ENCODE data around the gene ZKSCAN7.
"Not testable (repeated sequence)": the region's sequence is repeated elsewhere in the genome, so short reads cannot be mapped to it uniquely, and the experiment has no call there.

The ZKSCAN7 gene

GRCh38 chr3:44576613-44577012 is 21.6 kb downstream of the ZKSCAN7 start:
- no peak for DNase-seq

- not testable (repeated sequence) for DNase-seq
Measured at GRCh38 chr3:44577354-44577952, 22.5 kb downstream of the ZKSCAN7 start.

GRCh38 chr3:44578316-44578715 is 23.3 kb downstream of the ZKSCAN7 start:
- not testable (repeated sequence) for DNase-seq

- not testable (repeated sequence) for DNase-seq
Measured at GRCh38 chr3:44578924-44579515, 24.0 kb downstream of the ZKSCAN7 start.

GRCh38 chr3:44579749-44580148 is 24.8 kb downstream of the ZKSCAN7 start:
- DNase-seq = not testable (repeated sequence)

GRCh38 chr3:44580971-44581370 is 26.0 kb downstream of the ZKSCAN7 start:
- not testable (repeated sequence) for DNase-seq

GRCh38 chr3:44584646-44585501 is 29.9 kb downstream of the ZKSCAN7 start, which contains the start of gene ZNF660:
Gene ZNF660, plus strand, starts transcription at chr3:44584964. Its CDS starts 9,230 bp downstream, at chr3:44594194.
- DNase-seq = peak; percentile 90

GRCh38 chr3:44596621-44597020 is 41.6 kb downstream of the ZKSCAN7 start:
- no peak for DNase-seq

- DNase-seq = no peak
Measured at GRCh38 chr3:44601749-44602148, 46.8 kb downstream of the ZKSCAN7 start.

- no peak for DNase-seq
Measured at GRCh38 chr3:44612678-44613077, 57.7 kb downstream of the ZKSCAN7 start.
